ENCODE data around the gene RNF25. TPM values are rescaled to one million over a fixed set of nuclear protein-coding genes. Genes with fewer than 3 reads are reported as not detected.

Gene RNF25
- total and polyA plus RNA-seq, 2 experiments from 2014 or later, result 18.3 to 22.2 TPM

- TF ChIP-seq, protein P1, sequence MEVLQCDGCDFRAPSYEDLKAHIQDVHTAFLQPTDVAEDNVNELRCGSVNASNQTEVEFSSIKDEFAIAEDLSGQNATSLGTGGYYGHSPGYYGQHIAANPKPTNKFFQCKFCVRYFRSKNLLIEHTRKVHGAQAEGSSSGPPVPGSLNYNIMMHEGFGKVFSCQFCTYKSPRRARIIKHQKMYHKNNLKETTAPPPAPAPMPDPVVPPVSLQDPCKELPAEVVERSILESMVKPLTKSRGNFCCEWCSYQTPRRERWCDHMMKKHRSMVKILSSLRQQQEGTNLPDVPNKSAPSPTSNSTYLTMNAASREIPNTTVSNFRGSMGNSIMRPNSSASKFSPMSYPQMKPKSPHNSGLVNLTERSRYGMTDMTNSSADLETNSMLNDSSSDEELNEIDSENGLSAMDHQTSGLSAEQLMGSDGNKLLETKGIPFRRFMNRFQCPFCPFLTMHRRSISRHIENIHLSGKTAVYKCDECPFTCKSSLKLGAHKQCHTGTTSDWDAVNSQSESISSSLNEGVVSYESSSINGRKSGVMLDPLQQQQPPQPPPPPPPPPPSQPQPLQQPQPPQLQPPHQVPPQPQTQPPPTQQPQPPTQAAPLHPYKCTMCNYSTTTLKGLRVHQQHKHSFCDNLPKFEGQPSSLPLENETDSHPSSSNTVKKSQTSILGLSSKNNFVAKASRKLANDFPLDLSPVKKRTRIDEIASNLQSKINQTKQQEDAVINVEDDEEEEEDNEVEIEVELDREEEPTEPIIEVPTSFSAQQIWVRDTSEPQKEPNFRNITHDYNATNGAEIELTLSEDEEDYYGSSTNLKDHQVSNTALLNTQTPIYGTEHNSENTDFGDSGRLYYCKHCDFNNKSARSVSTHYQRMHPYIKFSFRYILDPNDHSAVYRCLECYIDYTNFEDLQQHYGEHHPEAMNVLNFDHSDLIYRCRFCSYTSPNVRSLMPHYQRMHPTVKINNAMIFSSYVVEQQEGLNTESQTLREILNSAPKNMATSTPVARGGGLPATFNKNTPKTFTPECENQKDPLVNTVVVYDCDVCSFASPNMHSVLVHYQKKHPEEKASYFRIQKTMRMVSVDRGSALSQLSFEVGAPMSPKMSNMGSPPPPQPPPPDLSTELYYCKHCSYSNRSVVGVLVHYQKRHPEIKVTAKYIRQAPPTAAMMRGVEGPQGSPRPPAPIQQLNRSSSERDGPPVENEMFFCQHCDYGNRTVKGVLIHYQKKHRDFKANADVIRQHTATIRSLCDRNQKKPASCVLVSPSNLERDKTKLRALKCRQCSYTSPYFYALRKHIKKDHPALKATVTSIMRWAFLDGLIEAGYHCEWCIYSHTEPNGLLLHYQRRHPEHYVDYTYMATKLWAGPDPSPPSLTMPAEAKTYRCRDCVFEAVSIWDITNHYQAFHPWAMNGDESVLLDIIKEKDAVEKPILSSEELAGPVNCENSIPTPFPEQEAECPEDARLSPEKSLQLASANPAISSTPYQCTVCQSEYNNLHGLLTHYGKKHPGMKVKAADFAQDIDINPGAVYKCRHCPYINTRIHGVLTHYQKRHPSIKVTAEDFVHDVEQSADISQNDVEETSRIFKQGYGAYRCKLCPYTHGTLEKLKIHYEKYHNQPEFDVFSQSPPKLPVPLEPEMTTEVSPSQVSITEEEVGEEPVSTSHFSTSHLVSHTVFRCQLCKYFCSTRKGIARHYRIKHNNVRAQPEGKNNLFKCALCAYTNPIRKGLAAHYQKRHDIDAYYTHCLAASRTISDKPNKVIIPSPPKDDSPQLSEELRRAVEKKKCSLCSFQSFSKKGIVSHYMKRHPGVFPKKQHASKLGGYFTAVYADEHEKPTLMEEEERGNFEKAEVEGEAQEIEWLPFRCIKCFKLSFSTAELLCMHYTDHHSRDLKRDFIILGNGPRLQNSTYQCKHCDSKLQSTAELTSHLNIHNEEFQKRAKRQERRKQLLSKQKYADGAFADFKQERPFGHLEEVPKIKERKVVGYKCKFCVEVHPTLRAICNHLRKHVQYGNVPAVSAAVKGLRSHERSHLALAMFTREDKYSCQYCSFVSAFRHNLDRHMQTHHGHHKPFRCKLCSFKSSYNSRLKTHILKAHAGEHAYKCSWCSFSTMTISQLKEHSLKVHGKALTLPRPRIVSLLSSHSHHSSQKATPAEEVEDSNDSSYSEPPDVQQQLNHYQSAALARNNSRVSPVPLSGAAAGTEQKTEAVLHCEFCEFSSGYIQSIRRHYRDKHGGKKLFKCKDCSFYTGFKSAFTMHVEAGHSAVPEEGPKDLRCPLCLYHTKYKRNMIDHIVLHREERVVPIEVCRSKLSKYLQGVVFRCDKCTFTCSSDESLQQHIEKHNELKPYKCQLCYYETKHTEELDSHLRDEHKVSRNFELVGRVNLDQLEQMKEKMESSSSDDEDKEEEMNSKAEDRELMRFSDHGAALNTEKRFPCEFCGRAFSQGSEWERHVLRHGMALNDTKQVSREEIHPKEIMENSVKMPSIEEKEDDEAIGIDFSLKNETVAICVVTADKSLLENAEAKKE (CRISPR knock-in tag; IDR thresholded peaks at IDR 0.05), result no peak
- TF ChIP-seq ETS1 (IDR thresholded peaks at IDR 0.05) (no peak), POLR2AphosphoS5 (IDR thresholded peaks at IDR 0.05; ENCODE audit: low read depth) (no peak), CREB1 (CRISPR knock-in tag; IDR thresholded peaks at IDR 0.05; ENCODE audit: low read depth) (no peak), JUNB (IDR thresholded peaks at IDR 0.05; ENCODE audit: unreplicated experiment) (no peak), ZNF114 (CRISPR knock-in tag; IDR thresholded peaks at IDR 0.05) (no peak), STAT1 (IDR thresholded peaks at IDR 0.05; ENCODE audit: unreplicated experiment) (no peak)
- TF ChIP-seq, protein P2, sequence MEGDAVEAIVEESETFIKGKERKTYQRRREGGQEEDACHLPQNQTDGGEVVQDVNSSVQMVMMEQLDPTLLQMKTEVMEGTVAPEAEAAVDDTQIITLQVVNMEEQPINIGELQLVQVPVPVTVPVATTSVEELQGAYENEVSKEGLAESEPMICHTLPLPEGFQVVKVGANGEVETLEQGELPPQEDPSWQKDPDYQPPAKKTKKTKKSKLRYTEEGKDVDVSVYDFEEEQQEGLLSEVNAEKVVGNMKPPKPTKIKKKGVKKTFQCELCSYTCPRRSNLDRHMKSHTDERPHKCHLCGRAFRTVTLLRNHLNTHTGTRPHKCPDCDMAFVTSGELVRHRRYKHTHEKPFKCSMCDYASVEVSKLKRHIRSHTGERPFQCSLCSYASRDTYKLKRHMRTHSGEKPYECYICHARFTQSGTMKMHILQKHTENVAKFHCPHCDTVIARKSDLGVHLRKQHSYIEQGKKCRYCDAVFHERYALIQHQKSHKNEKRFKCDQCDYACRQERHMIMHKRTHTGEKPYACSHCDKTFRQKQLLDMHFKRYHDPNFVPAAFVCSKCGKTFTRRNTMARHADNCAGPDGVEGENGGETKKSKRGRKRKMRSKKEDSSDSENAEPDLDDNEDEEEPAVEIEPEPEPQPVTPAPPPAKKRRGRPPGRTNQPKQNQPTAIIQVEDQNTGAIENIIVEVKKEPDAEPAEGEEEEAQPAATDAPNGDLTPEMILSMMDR (conservative IDR thresholded peaks at IDR 0.05; ENCODE audit: low read depth in 2 of 2), result no peak
These were observed 47.7 kb upstream of the RNF25 start (continued) for GRCh38 chr2:218719457-218719856.

Measured in GM23338 (cell line).